ENCODE measurements around the gene DISP2. TPM values are rescaled to one million over a fixed set of nuclear protein-coding genes. Genes with fewer than 3 reads are reported as not detected.

Gene DISP2
- total RNA-seq, 4 donors from 2014 or later = 0.81 to 5.9 (median 3.6) TPM

DNA sequence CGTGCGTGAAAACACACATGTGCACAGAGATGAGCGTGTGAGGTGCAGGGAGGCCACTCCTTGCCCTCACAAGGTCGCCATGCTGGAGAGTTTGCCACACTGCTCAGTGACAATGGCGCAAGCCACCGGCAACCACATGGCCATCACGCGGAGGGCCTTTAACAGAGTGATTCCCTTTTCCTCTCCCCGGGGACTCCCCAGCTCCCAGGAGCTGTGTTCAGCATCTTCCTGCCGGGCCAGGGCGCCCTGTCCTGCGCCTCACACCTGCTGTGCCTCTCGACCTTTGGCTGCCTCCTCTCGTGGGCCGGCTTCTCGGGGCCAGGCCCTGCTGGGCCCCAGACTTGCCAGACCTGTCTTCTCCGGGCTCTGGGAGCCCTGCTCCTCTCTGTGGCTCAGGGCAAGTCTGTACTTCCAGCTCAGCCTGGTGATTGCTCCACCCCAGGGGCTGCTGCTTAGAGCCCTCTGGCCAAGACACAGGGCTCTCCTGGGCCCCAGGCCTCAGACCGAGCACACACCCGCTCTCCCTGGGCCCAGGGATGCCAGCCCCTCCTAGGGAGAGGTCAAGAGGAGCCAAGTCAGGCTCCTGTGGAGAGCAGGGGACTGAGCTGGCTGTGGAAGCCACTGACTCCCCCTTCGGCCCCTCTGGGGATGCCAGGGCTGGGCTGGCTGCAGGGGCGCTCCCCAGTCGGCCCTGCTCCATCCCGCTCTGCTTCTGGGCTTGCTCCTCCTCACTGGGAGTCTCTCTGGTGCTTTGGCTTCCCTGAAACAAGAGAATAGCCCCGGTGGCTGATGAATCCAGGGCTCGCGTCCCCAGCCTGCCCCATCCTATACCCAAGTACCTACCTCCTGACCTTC is 22.9 kb upstream of the DISP2 start:
- Histone ChIP-seq H3K27ac (peak overlapping the region; percentile 95 to 99 (median 99)), H3K36me3 (peaks cover 19% of the 10 kb centered on the region in 2 donors), H3K4me3 (replicated peaks in 1 of 3) (no peak overlapping the region), H3K4me1 (peaks cover 66 to 98% of the 10 kb centered on the region in 2 donors), H3K9me3 (no peaks in the 10 kb centered on the region), H3K27me3 (no peaks in the 10 kb centered on the region)
- peak in 1 of 2 donors; percentile 16 for DNase-seq
- WGBS, 2 donors = 86 to 87% methylated on average over 21 to 24 of the region's 26 CpGs
- intact Hi-C loops (cut with DNase I) = no loop called here
- no peak for TF ChIP-seq POLR2A (IDR thresholded peaks at IDR 0.05)
- TF ChIP-seq, protein P1, sequence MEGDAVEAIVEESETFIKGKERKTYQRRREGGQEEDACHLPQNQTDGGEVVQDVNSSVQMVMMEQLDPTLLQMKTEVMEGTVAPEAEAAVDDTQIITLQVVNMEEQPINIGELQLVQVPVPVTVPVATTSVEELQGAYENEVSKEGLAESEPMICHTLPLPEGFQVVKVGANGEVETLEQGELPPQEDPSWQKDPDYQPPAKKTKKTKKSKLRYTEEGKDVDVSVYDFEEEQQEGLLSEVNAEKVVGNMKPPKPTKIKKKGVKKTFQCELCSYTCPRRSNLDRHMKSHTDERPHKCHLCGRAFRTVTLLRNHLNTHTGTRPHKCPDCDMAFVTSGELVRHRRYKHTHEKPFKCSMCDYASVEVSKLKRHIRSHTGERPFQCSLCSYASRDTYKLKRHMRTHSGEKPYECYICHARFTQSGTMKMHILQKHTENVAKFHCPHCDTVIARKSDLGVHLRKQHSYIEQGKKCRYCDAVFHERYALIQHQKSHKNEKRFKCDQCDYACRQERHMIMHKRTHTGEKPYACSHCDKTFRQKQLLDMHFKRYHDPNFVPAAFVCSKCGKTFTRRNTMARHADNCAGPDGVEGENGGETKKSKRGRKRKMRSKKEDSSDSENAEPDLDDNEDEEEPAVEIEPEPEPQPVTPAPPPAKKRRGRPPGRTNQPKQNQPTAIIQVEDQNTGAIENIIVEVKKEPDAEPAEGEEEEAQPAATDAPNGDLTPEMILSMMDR (IDR thresholded peaks at IDR 0.05) = no peak

DNA sequence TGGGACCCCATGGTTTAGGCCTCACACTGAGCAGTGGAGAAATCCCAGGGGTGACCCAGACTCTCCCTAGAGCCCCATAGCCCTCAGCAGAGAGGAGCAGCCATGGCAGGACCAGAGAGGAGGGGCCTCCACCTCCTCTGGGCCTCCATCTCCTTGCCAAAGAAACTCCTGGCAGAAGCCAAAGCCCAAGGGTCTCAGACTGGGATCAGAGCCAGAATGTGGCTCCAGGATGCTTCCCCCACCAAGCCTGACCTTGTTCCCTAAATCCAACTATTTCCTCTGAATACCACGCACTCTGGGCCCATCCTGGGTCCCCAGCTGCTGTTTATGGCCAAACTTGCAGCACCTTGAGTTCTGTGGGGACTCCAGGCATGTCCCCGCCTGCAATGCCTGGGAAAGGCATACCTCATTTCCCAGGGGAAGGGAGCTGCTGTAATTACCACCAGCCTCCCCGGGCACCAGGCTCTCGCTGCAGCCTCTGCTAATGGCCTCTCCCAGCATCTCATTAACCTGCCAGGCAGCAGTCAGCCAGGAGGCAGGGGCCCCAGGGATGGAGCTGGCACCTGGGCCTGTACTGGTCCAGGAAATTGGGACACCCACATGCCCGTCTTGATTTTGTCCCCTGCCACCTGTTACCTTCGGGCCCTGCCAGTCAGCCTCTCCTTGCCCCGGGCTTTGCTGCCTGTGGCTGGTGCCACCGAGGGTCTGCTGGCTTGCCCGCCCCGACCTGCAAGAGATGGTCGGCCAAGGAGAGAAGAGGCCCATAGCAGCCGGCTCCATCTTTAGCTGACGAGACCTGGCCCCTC is 21.9 kb upstream of the DISP2 start:
- Histone ChIP-seq H3K36me3 (peaks cover 19% of the 10 kb centered on the region in 2 donors), H3K4me1 (peaks cover 65 to 97% of the 10 kb centered on the region in 2 donors), H3K4me3 (replicated peaks in 1 of 3) (no peak overlapping the region), H3K9me3 (no peaks in the 10 kb centered on the region), H3K27me3 (no peaks in the 10 kb centered on the region), H3K27ac (peak overlapping the region; percentile 21 to 99 (median 99))
- DNase-seq = no peak
- intact Hi-C loops (cut with DNase I) = no loop called here
- WGBS, 2 donors = 86% methylated on average over 10 to 11 of the region's 13 CpGs
- TF ChIP-seq, protein P1 (IDR thresholded peaks at IDR 0.05) = no peak
- no peak for TF ChIP-seq POLR2A (IDR thresholded peaks at IDR 0.05)

DNA sequence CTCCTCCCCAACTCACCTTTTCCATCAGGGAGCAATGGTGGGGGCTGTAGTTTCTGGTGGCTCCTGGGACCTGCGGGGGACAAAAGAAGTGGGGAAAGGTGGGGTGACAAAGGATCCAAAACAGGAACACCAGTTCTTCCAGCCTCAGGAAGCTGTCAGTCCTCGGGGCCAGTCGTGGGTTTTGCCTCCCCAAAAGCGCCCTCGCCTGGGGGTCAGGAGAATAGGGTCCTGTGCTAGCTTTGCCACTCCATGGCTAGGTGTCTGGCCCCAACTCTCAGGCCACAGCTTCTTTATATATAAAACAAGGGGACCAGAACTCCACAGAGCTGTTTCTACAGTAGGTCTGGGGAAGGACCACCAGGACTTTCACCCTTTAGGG is 21.3 kb upstream of the DISP2 start:
- no peak overlapping the region for H3K4me3 ChIP-seq (replicated peaks in 1 of 3)
- intact Hi-C loops (cut with DNase I) = no loop called here
- H3K4me1 ChIP-seq = peaks cover 71 to 97% of the 10 kb centered on the region in 2 donors
- no peaks in the 10 kb centered on the region for H3K9me3 ChIP-seq
- TF ChIP-seq, protein P1 (IDR thresholded peaks at IDR 0.05) = no peak
- TF ChIP-seq POLR2A (IDR thresholded peaks at IDR 0.05) = no peak
- no peaks in the 10 kb centered on the region for H3K27me3 ChIP-seq
- H3K27ac ChIP-seq = peak overlapping the region; percentile 47 to 99 (median 99)
- DNase-seq = no peak
- peaks cover 19% of the 10 kb centered on the region in 2 donors for H3K36me3 ChIP-seq
- WGBS, 2 donors = 81 to 85% methylated on average over 5 of the region's 5 CpGs

DNA sequence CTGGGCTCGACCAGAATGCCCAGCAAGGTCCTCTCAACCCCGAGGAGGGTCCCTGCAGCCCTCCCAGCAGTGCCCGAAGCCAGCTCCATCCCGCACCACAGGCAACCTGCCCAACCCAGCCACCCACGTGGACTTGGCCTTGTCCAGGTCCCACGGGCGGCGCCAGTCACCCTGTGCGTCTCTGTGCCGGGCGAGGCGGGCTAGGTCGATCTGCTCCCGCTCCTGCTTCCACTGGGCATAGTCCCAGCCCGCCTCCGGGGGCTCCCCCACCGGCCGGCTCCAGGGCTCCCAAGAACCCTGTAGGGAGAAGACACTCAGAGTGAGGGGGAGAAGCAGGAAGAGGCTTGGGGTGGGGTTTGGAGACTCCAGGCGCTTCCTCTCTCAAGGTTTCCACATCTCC is 20.4 kb upstream of the DISP2 start:
- intact Hi-C loops (cut with DNase I) = no loop called here
- no peak for TF ChIP-seq POLR2A (IDR thresholded peaks at IDR 0.05)
- TF ChIP-seq, protein P1 (IDR thresholded peaks at IDR 0.05) = no peak
- 61 to 81% methylated on average over 6 to 15 of the region's 19 CpGs for WGBS, 2 donors
- peak overlapping the region in 1 of 3 donors; percentile 52 for H3K4me3 ChIP-seq (replicated peaks in 1 of 3)
- no peaks in the 10 kb centered on the region for H3K9me3 ChIP-seq
- peak overlapping the region; percentile 47 to 99 (median 99) for H3K27ac ChIP-seq
- no peaks in the 10 kb centered on the region for H3K27me3 ChIP-seq
- H3K4me1 ChIP-seq = peaks cover 72 to 97% of the 10 kb centered on the region in 2 donors
- DNase-seq = no peak
- peaks cover 19% of the 10 kb centered on the region in 2 donors for H3K36me3 ChIP-seq
